Calu3 (cell line): Measurements from ENCODE around the gene DUOXA1. TPM values are rescaled to one million over a fixed set of nuclear protein-coding genes. Genes with fewer than 3 reads are reported as not detected.

ENCODE experiments used
- BruUV-seq: library from RNA; stranded (reverse); fragments of 400-500 nt; replicated peaks from 2 replicates; lab custom pipeline; 2021; lab: Mats Ljungman, UMichigan
- CTCF ChIA-PET: fragments of 300-600 bp; sonication (Branson Sonifier 250); formaldehyde crosslinking; loops from one replicate; lab custom pipeline; 2022; ENCODE audit warnings: antibody characterized with exemption; lab: Charles Lee
- DNase-seq: peaks from one replicate; pipeline ENCODE4 v3.0.0; 2022
- H3K27ac Mint-ChIP-seq: one replicate; pipeline ENCODE4 v1.8.0; 2022; ENCODE audit warnings: mixed read lengths; ENCODE audit not compliant: unreplicated experiment
- H3K27me3 Mint-ChIP-seq: one replicate; pipeline ENCODE4 v1.8.0; 2022; ENCODE audit warnings: mixed read lengths; ENCODE audit not compliant: unreplicated experiment
- H3K36me3 Mint-ChIP-seq: one replicate; pipeline ENCODE4 v1.8.0; 2022; ENCODE audit warnings: mild to moderate bottlenecking, moderate library complexity, mixed read lengths; ENCODE audit not compliant: insufficient read depth, unreplicated experiment
- H3K4me1 Mint-ChIP-seq: one replicate; pipeline ENCODE4 v1.8.0; 2022; ENCODE audit warnings: mild to moderate bottlenecking, low read depth, mixed read lengths; ENCODE audit not compliant: unreplicated experiment
- H3K4me3 Mint-ChIP-seq: one replicate; pipeline ENCODE4 v1.8.0; 2022; ENCODE audit warnings: mild to moderate bottlenecking, low read depth, moderate library complexity, mixed read lengths; ENCODE audit not compliant: unreplicated experiment
- H3K9me3 Mint-ChIP-seq: one replicate; pipeline ENCODE4 v1.8.0; 2022; ENCODE audit warnings: low read depth, mixed read lengths; ENCODE audit not compliant: unreplicated experiment
- CTCF ChIP-seq: fragments of 200-600 bp; IDR thresholded peaks from one replicate; pipeline ENCODE4 v1.8.0; 2022; ENCODE audit warnings: antibody characterized with exemption; ENCODE audit not compliant: unreplicated experiment
- intact Hi-C: fragments of 100-400 bp; cut with micrococcal nuclease; formaldehyde crosslinking; loops from one replicate; pipeline ENCODE4 v1.10.0; 2022; ENCODE audit not compliant: unreplicated experiment
- total RNA-seq: library from RNA; stranded (reverse); gene quantifications from 2 replicates; pipeline ENCODE4 v1.2.3, GENCODE V29; 2022

DUOXA1 gene
- total RNA-seq, 1 experiment from 2014 or later = not detected

- Mint-ChIP-seq H3K27me3 (no peaks in the 10 kb centered on the region), H3K9me3 (no peaks in the 10 kb centered on the region), H3K36me3 (peaks cover 5% of the 10 kb centered on the region), H3K4me3 (no peak overlapping the region), H3K27ac (no peak overlapping the region), H3K4me1 (peaks cover 13% of the 10 kb centered on the region)
- no peak for DNase-seq
- intact Hi-C loops = loop anchor here (1.0 to 5.0 kb wide), 3 partner anchors 37 to 234 kb away; no protein-coding TSS in a partner anchor
- CTCF ChIA-PET = interaction anchor here (0.6 to 3.1 kb wide), 23 partner anchors 16 to 295 kb away, joined by 3 to 33 read pairs (median 5); a partner anchor contains a TSS
- BruUV-seq = no TSS peak
- no peak for TF ChIP-seq CTCF
Observed at GRCh38 chr15:45163508-45163856, 33.8 kb upstream of the DUOXA1 start.

- intact Hi-C loops = loop anchor here (1.0 to 5.0 kb wide), 3 partner anchors 37 to 234 kb away; no protein-coding TSS in a partner anchor
- TF ChIP-seq CTCF = peak; percentile 69
- Mint-ChIP-seq H3K27me3 (no peaks in the 10 kb centered on the region), H3K9me3 (no peaks in the 10 kb centered on the region), H3K4me1 (peaks cover 13% of the 10 kb centered on the region), H3K4me3 (no peak overlapping the region), H3K27ac (no peak overlapping the region), H3K36me3 (peaks cover 5% of the 10 kb centered on the region)
- no TSS peak for BruUV-seq
- DNase-seq = peak; percentile 86
- CTCF ChIA-PET = interaction anchor here (0.6 to 3.1 kb wide), 24 partner anchors 16 to 295 kb away, joined by 3 to 33 read pairs (median 5); partner anchors contain the start of genes DUOX1 and DUOXA1
Observed at GRCh38 chr15:45162771-45163507, 33.3 kb upstream of the DUOXA1 start.

GRCh38 chr15:45161666-45162065 lies 32.0 kb upstream of the DUOXA1 start:
- no peak for TF ChIP-seq CTCF
- Mint-ChIP-seq H3K4me1 (peaks cover 13% of the 10 kb centered on the region), H3K9me3 (no peaks in the 10 kb centered on the region), H3K4me3 (no peak overlapping the region), H3K27me3 (no peaks in the 10 kb centered on the region), H3K27ac (no peak overlapping the region), H3K36me3 (no peaks in the 10 kb centered on the region)
- DNase-seq = no peak
- intact Hi-C loops = loop anchor here (2.0 to 5.0 kb wide), 2 partner anchors 107 to 236 kb away; no protein-coding TSS in a partner anchor
- CTCF ChIA-PET = interaction anchor here (0.7 to 3.1 kb wide), 3 partner anchors 9 to 106 kb away, joined by 3 to 33 read pairs (median 5); no protein-coding TSS in a partner anchor
- no TSS peak for BruUV-seq

GRCh38 chr15:45157974-45158373 lies 28.3 kb upstream of the DUOXA1 start:
- Mint-ChIP-seq H3K36me3 (no peaks in the 10 kb centered on the region), H3K27ac (no peak overlapping the region), H3K4me1 (peaks cover 9% of the 10 kb centered on the region), H3K27me3 (no peaks in the 10 kb centered on the region), H3K4me3 (no peak overlapping the region), H3K9me3 (no peaks in the 10 kb centered on the region)
- CTCF ChIA-PET = interaction anchor here (0.6 to 1.4 kb wide), 2 partner anchors 20 to 40 kb away, joined by 3 read pairs; no protein-coding TSS in a partner anchor
- intact Hi-C loops = no loop called here
- no TSS peak for BruUV-seq
- DNase-seq = no peak
- TF ChIP-seq CTCF = no peak
